Testis (tissue), 2 donors: Measurements from ENCODE around the gene COL4A2.

Source experiments
- POLR2A ChIP-seq: fragments of 450-650 bp; IDR thresholded peaks from one replicate; pipeline ENCODE4 v1.6.1; 2017; ENCODE audit warnings: antibody characterized with exemption, mild to moderate bottlenecking, moderate library complexity
- TF ChIP-seq, protein P1 (sequence below), 3 experiments: fragments of 450-650 bp in 2 of 3; fragments of 200-600 bp in 1 of 3; sonication (generic) in 1 of 3; IDR thresholded peaks; one replicate each; pipeline ENCODE4 v1.5.1; 2016 to 2019; ENCODE audit warnings: antibody characterized with exemption in 3 of 3, mild to moderate bottlenecking in 2 of 3, moderate library complexity in 1 of 3

DNA sequence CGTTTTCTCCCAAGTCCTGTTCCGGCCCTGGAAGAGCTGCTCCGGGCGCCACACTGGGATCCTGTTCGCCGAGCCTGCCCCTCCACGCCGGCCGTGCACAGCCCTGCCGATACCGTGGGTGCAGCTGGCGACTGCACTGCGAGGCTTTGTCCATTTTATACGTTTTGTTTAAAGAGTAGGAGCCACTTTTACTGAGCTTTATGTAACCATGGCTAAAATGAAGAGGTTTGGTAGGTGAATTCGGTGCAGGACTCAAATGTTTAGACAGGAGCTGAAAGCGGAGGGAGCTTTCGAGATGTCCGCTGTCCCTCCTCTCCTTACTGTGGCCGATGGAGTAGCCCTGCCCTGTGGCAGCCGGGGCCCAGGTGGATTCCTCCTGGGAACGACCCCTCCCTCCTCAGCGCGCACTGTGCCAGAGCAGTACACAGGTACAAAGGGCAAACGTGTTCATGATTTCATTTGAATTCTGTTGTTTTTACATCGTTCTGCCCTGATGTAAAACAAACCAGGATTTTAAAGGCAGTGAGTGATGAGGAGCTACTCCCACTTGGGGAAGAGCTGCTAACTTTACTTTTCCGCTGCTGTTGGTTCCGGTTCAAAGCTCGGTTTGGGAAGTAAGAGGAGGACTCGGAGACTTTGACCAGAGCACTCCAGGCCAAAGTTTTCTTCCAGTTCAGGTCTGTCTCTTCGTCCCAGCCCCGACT is 1.7 kb downstream of the COL4A2 start:
- TF ChIP-seq, protein P1, sequence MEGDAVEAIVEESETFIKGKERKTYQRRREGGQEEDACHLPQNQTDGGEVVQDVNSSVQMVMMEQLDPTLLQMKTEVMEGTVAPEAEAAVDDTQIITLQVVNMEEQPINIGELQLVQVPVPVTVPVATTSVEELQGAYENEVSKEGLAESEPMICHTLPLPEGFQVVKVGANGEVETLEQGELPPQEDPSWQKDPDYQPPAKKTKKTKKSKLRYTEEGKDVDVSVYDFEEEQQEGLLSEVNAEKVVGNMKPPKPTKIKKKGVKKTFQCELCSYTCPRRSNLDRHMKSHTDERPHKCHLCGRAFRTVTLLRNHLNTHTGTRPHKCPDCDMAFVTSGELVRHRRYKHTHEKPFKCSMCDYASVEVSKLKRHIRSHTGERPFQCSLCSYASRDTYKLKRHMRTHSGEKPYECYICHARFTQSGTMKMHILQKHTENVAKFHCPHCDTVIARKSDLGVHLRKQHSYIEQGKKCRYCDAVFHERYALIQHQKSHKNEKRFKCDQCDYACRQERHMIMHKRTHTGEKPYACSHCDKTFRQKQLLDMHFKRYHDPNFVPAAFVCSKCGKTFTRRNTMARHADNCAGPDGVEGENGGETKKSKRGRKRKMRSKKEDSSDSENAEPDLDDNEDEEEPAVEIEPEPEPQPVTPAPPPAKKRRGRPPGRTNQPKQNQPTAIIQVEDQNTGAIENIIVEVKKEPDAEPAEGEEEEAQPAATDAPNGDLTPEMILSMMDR (IDR thresholded peaks at IDR 0.05): no peak
- TF ChIP-seq POLR2A: no peak
